MM.1S (cell line): ENCODE measurements around the gene ST6GAL1.
A peak's percentile ranks its signal among the peaks of the same experiment; 100 is the strongest.

Experiments used
- DNase-seq: peaks from one replicate; pipeline ENCODE4 v3.0.0-alpha.2; 2015
- H2AFZ ChIP-seq: fragments of 300-600 bp; sonication (generic); 2 replicates; pipeline ENCODE4 v1.6.0; 2016; ENCODE audit warnings: antibody characterized with exemption, low read length
- H3F3A ChIP-seq: fragments of 300-600 bp; sonication (generic); 2 replicates; pipeline ENCODE4 v1.6.1; 2016; ENCODE audit warnings: mild to moderate bottlenecking, antibody characterized with exemption, low read length, moderate library complexity, mixed read lengths; ENCODE audit not compliant: insufficient read depth
- H3K27ac ChIP-seq: fragments of 300-600 bp; sonication (generic); 2 replicates; pipeline ENCODE4 v1.5.1; 2016; ENCODE audit warnings: mild to moderate bottlenecking, low read length
- H3K27me3 ChIP-seq: fragments of 300-600 bp; sonication (generic); replicated peaks from 2 replicates; pipeline ENCODE4 v1.6.0; 2016; ENCODE audit warnings: low read length; ENCODE audit not compliant: insufficient read depth
- H3K36me3 ChIP-seq: fragments of 300-600 bp; sonication (generic); replicated peaks from 2 replicates; pipeline ENCODE4 v1.6.1; 2016; ENCODE audit warnings: mild to moderate bottlenecking, low read length, mixed read lengths; ENCODE audit not compliant: insufficient read depth
- H3K4me1 ChIP-seq: fragments of 300-600 bp; sonication (generic); 2 replicates; pipeline ENCODE4 v1.6.1; 2016; ENCODE audit warnings: low read length, mixed read lengths
- H3K4me2 ChIP-seq: fragments of 300-600 bp; sonication (generic); 2 replicates; pipeline ENCODE4 v1.6.0; 2016; ENCODE audit warnings: low read depth, low read length
- H3K4me3 ChIP-seq: fragments of 300-600 bp; sonication (generic); 2 replicates; pipeline ENCODE4 v1.5.1; 2016; ENCODE audit warnings: low read length, mixed read lengths
- H3K79me2 ChIP-seq: fragments of 300-600 bp; sonication (generic); 2 replicates; pipeline ENCODE4 v1.6.1; 2016; ENCODE audit warnings: mixed run types, low read length, mixed read lengths
- H3K9ac ChIP-seq: fragments of 300-600 bp; sonication (generic); 2 replicates; pipeline ENCODE4 v1.6.1; 2016; ENCODE audit warnings: low read length, mixed read lengths
- H3K9me2 ChIP-seq: fragments of 300-600 bp; sonication (generic); replicated peaks from 2 replicates; pipeline ENCODE4 v1.6.1; 2016; ENCODE audit warnings: mild to moderate bottlenecking, low read length, mixed read lengths; ENCODE audit not compliant: insufficient read depth
- H3K9me3 ChIP-seq: fragments of 300-600 bp; sonication (generic); replicated peaks from 2 replicates; pipeline ENCODE4 v1.6.1; 2016; ENCODE audit warnings: mild to moderate bottlenecking, low read length, mixed read lengths; ENCODE audit not compliant: insufficient read depth
- H4K20me1 ChIP-seq: fragments of 300-600 bp; sonication (generic); 2 replicates; pipeline ENCODE4 v1.6.1; 2016; ENCODE audit warnings: mild to moderate bottlenecking, low read length, moderate library complexity, mixed read lengths; ENCODE audit not compliant: insufficient read depth
- EZH2 ChIP-seq: fragments of 300-600 bp; sonication (generic); optimal IDR thresholded peaks from 2 replicates; pipeline ENCODE3; 2017; ENCODE audit warnings: low read depth, mild to moderate bottlenecking, antibody characterized with exemption, low read length, mixed read lengths
- EZH2phosphoT487 ChIP-seq: fragments of 300-600 bp; sonication (generic); IDR thresholded peaks from 2 replicates; pipeline ENCODE4 v1.6.1; 2018; ENCODE audit warnings: antibody characterized with exemption, low read length
- TF ChIP-seq, protein P1 (sequence below): fragments of 300-600 bp; sonication (generic); IDR thresholded peaks from 2 replicates; pipeline ENCODE4 v1.5.1; 2016; ENCODE audit warnings: antibody characterized with exemption, low read length, mixed read lengths

ST6GAL1 gene

DNA sequence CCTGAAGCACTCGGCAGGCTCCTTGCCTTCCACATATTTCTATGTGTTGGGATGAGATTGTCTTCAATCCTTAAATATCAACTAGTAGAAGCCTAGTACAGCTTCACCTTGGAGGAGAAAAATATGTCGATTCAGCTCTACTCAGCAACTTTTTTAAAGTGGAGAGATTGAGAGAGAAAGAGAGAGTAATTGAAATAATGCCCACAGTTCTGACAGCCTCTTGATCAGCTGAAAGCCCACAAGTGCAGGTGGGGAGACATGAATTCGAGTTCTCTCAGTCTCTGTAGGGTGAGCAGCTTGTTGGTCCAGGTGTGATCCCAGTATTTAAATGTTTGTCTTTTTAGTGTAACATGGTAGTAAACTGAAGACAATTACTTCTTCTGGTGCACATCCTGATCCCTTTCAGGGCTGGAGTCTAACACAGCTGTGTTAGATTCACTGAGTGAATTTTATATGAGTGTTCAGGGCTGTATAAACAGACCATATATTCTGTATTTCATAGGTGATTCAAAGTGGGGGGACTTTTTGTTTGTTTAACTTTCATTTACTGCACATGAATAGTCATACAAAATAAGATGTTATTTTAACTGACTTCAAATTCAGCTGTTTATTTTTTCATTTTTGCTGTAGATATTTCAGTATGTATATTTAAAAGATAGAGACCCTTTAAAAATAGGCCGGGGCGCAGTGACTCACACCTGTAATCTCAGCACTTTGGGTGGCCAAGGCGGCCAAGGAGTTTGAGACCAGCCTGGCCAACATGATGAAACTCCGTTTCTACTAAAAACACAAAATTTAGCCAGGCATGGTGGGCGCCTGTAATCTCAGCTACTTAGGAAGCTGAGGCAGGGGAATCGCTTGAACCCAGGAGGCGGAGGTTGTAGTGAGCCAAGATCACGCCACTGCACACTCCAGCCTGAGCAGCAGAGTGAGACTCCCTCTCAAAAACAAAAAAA lies 64.0 kb downstream of the ST6GAL1 start:
- no peaks in the 10 kb centered on the region for H3K36me3 ChIP-seq
- peak; percentile 94 for DNase-seq
- H3K4me3 ChIP-seq = no peak overlapping the region
- peaks cover 35% of the 10 kb centered on the region for H3K4me1 ChIP-seq
- TF ChIP-seq, protein P1, sequence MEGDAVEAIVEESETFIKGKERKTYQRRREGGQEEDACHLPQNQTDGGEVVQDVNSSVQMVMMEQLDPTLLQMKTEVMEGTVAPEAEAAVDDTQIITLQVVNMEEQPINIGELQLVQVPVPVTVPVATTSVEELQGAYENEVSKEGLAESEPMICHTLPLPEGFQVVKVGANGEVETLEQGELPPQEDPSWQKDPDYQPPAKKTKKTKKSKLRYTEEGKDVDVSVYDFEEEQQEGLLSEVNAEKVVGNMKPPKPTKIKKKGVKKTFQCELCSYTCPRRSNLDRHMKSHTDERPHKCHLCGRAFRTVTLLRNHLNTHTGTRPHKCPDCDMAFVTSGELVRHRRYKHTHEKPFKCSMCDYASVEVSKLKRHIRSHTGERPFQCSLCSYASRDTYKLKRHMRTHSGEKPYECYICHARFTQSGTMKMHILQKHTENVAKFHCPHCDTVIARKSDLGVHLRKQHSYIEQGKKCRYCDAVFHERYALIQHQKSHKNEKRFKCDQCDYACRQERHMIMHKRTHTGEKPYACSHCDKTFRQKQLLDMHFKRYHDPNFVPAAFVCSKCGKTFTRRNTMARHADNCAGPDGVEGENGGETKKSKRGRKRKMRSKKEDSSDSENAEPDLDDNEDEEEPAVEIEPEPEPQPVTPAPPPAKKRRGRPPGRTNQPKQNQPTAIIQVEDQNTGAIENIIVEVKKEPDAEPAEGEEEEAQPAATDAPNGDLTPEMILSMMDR = no peak
- TF ChIP-seq EZH2 (no peak), EZH2phosphoT487 (no peak)
- H3K9me3 ChIP-seq = no peaks in the 10 kb centered on the region
- no peaks in the 10 kb centered on the region for H3K27me3 ChIP-seq
- peak overlapping the region; percentile 2; the same call in 1 of the 2 replicates for H3K9ac ChIP-seq
- H4K20me1 ChIP-seq = no peaks in the 10 kb centered on the region
- peak overlapping the region; percentile 59 for H3K4me2 ChIP-seq
- no peak overlapping the region for H2AFZ ChIP-seq
- H3K79me2 ChIP-seq = peaks cover 71% of the 10 kb centered on the region
- no peaks in the 10 kb centered on the region for H3K9me2 ChIP-seq
- H3K27ac ChIP-seq = peak overlapping the region; percentile 68
- H3F3A ChIP-seq = peaks cover 55% of the 10 kb centered on the region

DNA sequence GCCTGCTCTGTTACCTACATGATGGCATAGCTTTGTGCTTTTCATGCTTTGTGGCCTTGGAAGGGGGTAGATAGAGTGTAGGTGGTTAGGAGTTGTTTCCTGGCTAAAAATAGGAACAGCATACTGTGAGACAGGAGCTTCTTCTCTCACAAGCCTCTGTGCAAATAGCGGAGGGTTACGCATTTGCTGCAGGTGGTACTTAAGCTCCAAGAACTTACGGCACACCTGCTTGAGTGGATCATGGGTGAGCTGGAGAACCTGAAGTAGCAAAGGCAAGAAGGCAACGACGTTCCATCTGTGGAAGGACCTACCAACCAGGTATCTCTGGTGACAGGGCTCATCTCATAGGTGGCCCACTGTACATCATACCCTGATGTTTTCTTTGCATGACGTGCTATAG lies 66.0 kb downstream of the ST6GAL1 start:
- peaks cover 76% of the 10 kb centered on the region for H3F3A ChIP-seq
- no peak for TF ChIP-seq EZH2phosphoT487
- TF ChIP-seq, protein P1 = no peak
- no peak for TF ChIP-seq EZH2
- H3K9ac ChIP-seq = peak overlapping the region; percentile 87
- peaks cover 68% of the 10 kb centered on the region for H3K79me2 ChIP-seq
- H3K4me1 ChIP-seq = peaks cover 38% of the 10 kb centered on the region
- peak overlapping the region; percentile 77 for H3K4me3 ChIP-seq
- no peaks in the 10 kb centered on the region for H4K20me1 ChIP-seq
- H3K36me3 ChIP-seq = 0 out of 2 replicates have a peak, but pooled peaks cover 1% of the 10 kb centered on the region
- H3K27ac ChIP-seq = peak overlapping the region; percentile 85
- H3K9me2 ChIP-seq = no peaks in the 10 kb centered on the region
- H2AFZ ChIP-seq = peak overlapping the region; percentile 4; the same call in 1 of the 2 replicates
- H3K4me2 ChIP-seq = peak overlapping the region; percentile 96
- DNase-seq = peak; percentile 98
- H3K27me3 ChIP-seq = no peaks in the 10 kb centered on the region
- no peaks in the 10 kb centered on the region for H3K9me3 ChIP-seq

DNA sequence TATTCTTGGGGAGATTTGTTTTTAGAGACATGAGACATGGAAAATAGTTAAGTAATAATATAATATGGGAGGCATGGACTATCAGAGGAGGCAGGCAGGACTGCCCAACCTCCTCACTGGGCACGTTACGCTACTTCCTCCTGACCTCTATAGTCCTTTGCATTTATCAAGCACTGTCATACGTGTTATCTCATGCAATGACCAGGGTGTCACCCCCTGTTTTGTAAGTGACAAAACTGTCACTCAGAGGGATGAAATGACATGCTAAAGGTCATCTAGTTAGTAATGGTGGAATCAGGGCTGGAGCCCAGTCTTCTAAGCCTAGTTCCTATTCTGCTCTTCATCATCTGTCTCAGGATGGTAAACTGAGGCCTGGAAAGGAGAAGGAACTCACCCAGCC lies 66.7 kb downstream of the ST6GAL1 start:
- Histone ChIP-seq H3K4me3 (peak overlapping the region; percentile 77), H3K4me1 (peaks cover 42% of the 10 kb centered on the region), H2AFZ (no peak overlapping the region), H3K36me3 (0 out of 2 replicates have a peak, but pooled peaks cover 2% of the 10 kb centered on the region), H3K27ac (peak overlapping the region; percentile 85), H3K9ac (peak overlapping the region; percentile 87), H3K79me2 (peaks cover 70% of the 10 kb centered on the region), H4K20me1 (no peaks in the 10 kb centered on the region), H3F3A (peaks cover 78% of the 10 kb centered on the region), H3K4me2 (peak overlapping the region; percentile 96), H3K9me2 (no peaks in the 10 kb centered on the region), H3K27me3 (no peaks in the 10 kb centered on the region), H3K9me3 (no peaks in the 10 kb centered on the region)
- peak; percentile 63 for DNase-seq
- TF ChIP-seq EZH2 = no peak
- no peak for TF ChIP-seq EZH2phosphoT487
- TF ChIP-seq, protein P1 = no peak
